ENCODE results near the gene MED27. TPM values are rescaled to one million over a fixed set of nuclear protein-coding genes. Genes with fewer than 3 reads are reported as not detected.

MED27 gene
- total and polyA plus RNA-seq, 2 of the 4 experiments (the other 2 are of a cell fraction), result 50.2 to 63.4 TPM

DNA sequence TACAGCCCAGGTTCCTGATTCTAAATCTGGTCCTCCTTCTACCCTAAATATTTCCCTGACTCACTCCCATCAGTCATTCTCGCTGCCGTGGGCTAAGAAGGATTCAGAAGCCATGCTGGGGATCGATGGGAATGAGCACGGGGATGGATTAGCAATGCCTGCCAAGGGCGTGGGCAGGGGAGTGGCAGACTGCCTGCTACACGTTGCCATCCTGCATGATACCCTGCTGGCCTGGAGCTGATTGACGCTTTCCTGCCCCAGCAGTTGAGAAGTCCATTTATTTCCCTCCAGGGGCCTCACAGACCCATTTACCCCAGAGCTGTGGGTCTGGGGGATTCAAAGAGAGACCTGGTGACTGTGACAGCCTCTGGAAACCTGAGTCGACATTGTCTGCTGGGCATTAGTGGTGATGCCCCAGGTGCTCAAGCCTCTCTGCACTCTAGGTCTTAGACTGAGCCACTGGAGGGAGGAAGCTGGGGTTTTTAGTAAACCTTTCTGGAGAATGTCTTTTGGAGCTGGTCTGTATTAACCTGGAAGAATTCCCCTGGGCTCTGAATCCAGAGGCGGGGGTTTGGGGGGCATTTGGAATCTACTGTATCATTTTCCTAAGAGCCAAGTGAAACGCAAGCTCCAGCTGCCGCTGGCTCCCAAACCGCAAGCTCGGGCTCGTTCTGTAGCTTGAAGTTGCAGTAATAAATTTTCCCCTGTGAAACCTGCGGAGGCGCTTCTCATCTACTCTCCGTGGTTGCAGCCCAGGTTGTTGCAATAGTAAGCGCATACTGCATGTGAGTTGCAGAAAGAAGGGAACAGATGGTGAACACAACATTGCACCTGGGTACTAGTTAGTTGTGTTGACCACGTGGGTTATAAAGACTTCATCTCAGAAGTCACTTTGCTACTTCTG is 263.4 kb downstream of the MED27 start:
- dilution Hi-C loops (cut with HindIII; ENCODE audit: low sequenced_read_pairs, unreplicated experiment), result no loop called here
- WGBS, 2 experiments (ENCODE audit: extremely low coverage in 2 of 2, insufficient read length in 1 of 2), result 52% methylated on average over 6 of the region's 19 CpGs; no CpG with 5 or more reads in 1 of the 2 experiments
- CTCF ChIA-PET, result no interaction called here
- Histone ChIP-seq H3K9me3 (ENCODE audit: control insufficient read depth, insufficient read depth, low read length) (peaks cover 3% of the 10 kb centered on the region; the same call in 1 of the 2 replicates), H3K56ac (ENCODE audit: extremely low read depth, insufficient read depth, low read length) (no peak overlapping the region), H3K4me1 (ENCODE audit: control insufficient read depth, insufficient read depth, low read length) (no peaks in the 10 kb centered on the region), H3K27me3 (ENCODE audit: control insufficient read depth, insufficient read depth, low read length) (peaks cover 69% of the 10 kb centered on the region), H2BK15ac (ENCODE audit: low read depth, low read length) (no peak overlapping the region), H2BK5ac (ENCODE audit: low read depth, low read length, poor library complexity, severe bottlenecking) (no peak overlapping the region), H3K4me2 (ENCODE audit: low read depth, low read length) (no peak overlapping the region), H4K20me1 (ENCODE audit: insufficient read depth, low read length) (no peaks in the 10 kb centered on the region), H3K4me3 (ENCODE audit: insufficient read depth, low read depth, low read length) (no peak overlapping the region), H3K36me3 (ENCODE audit: control insufficient read depth, insufficient read depth, low read length) (no peaks in the 10 kb centered on the region), H2BK120ac (ENCODE audit: low read depth, low read length) (no peak overlapping the region), H3K14ac (replicated peaks; ENCODE audit: low read depth, low read length) (no peak overlapping the region), H2AK9ac (replicated peaks; ENCODE audit: low read depth, low read length, poor library complexity) (no peak overlapping the region), H4K8ac (ENCODE audit: low read depth in 2 of 2, low read length in 2 of 2) (no peak overlapping the region), H3K9ac (ENCODE audit: low read depth, low read length) (no peak overlapping the region), H2BK20ac (ENCODE audit: low read depth, low read length) (no peak overlapping the region), H3K9me1 (ENCODE audit: insufficient read depth, low read length) (no peaks in the 10 kb centered on the region), H2AFZ (replicated peaks; ENCODE audit: low read length, poor library complexity) (no peak overlapping the region), H3K4ac (ENCODE audit: low read depth, low read length) (no peak overlapping the region), H3K18ac (ENCODE audit: low read depth, low read length) (no peak overlapping the region), H2AK5ac (ENCODE audit: low read depth, low read length) (no peak overlapping the region), H3K79me1 (ENCODE audit: low read depth in 1 of 2, low read length in 2 of 2) (no peaks in the 10 kb centered on the region), H3K27ac (ENCODE audit: insufficient read depth, low read length) (no peak overlapping the region), H4K91ac (ENCODE audit: insufficient read depth, low read depth, low read length) (no peak overlapping the region), H3K23ac (ENCODE audit: low read depth, low read length) (no peak overlapping the region), H4K5ac (ENCODE audit: low read depth, low read length) (no peak overlapping the region)
- POLR2A ChIA-PET (ENCODE audit: unreplicated experiment), result no interaction called here
- intact Hi-C loops (cut with micrococcal nuclease), result no loop called here
- in situ Hi-C loops (cut with MboI; ENCODE audit: low sequenced_read_pairs), result no loop called here
- TF ChIP-seq CHD1 (IDR thresholded peaks at IDR 0.05; ENCODE audit: low read depth, low read length) (no peak), BHLHE40 (IDR thresholded peaks at IDR 0.05; ENCODE audit: low read depth, low read length) (no peak), MAZ (IDR thresholded peaks at IDR 0.05; ENCODE audit: borderline replicate concordance, low read depth, low read length) (no peak)
- TF ChIP-seq, protein P1, sequence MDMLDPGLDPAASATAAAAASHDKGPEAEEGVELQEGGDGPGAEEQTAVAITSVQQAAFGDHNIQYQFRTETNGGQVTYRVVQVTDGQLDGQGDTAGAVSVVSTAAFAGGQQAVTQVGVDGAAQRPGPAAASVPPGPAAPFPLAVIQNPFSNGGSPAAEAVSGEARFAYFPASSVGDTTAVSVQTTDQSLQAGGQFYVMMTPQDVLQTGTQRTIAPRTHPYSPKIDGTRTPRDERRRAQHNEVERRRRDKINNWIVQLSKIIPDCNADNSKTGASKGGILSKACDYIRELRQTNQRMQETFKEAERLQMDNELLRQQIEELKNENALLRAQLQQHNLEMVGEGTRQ (IDR thresholded peaks at IDR 0.05; ENCODE audit: low read depth, low read length), result no peak
- TF ChIP-seq, protein P2, sequence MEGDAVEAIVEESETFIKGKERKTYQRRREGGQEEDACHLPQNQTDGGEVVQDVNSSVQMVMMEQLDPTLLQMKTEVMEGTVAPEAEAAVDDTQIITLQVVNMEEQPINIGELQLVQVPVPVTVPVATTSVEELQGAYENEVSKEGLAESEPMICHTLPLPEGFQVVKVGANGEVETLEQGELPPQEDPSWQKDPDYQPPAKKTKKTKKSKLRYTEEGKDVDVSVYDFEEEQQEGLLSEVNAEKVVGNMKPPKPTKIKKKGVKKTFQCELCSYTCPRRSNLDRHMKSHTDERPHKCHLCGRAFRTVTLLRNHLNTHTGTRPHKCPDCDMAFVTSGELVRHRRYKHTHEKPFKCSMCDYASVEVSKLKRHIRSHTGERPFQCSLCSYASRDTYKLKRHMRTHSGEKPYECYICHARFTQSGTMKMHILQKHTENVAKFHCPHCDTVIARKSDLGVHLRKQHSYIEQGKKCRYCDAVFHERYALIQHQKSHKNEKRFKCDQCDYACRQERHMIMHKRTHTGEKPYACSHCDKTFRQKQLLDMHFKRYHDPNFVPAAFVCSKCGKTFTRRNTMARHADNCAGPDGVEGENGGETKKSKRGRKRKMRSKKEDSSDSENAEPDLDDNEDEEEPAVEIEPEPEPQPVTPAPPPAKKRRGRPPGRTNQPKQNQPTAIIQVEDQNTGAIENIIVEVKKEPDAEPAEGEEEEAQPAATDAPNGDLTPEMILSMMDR (conservative IDR thresholded peaks at IDR 0.05; ENCODE audit: low read depth, low read length), result no peak
- no peak for ATAC-seq (ENCODE audit: low read depth)
- BruUV-seq (replicated peaks), result no TSS peak
- DNase-seq, result no peak
